OCI-LY3 (cell line): ENCODE data around the gene MGAT5B.

Experiments
- H2AFZ ChIP-seq: fragments of 200-600, 300-600 bp; shearing (Covaris generic); 2 replicates; pipeline ENCODE4 v1.6.0; 2014; ENCODE audit warnings: antibody characterized with exemption, low read depth, low read length
- H3K27ac ChIP-seq: fragments of 200-600, 300-600 bp; sonication (generic); 2 replicates; pipeline ENCODE4 v1.5.1; 2014; ENCODE audit warnings: mild to moderate bottlenecking, low read length, moderate library complexity, mixed read lengths
- H3K27me3 ChIP-seq: fragments of 200-600, 300-600 bp; sonication (generic); 2 replicates; pipeline ENCODE4 v1.6.1; 2014; ENCODE audit warnings: low read depth, low read length, mixed read lengths
- H3K36me3 ChIP-seq: fragments of 200-600, 300-600 bp; sonication (generic); replicated peaks from 2 replicates; pipeline ENCODE3; 2014; ENCODE audit warnings: low read depth, low read length, mixed read lengths
- H3K4me1 ChIP-seq: fragments of 300-600, 200-600 bp; sonication (generic); 2 replicates; pipeline ENCODE4 v1.6.1; 2014; ENCODE audit warnings: low read length, mixed read lengths
- H3K4me2 ChIP-seq: fragments of 200-600, 300-600 bp; sonication (generic); 2 replicates; pipeline ENCODE4 v1.6.1; 2014; ENCODE audit warnings: low read length, mixed read lengths
- H3K4me3 ChIP-seq: fragments of 300-600, 200-600 bp; sonication (generic); 2 replicates; pipeline ENCODE4 v1.5.1; 2014; ENCODE audit warnings: antibody characterized with exemption, mild to moderate bottlenecking, low read length, moderate library complexity
- H3K79me2 ChIP-seq: fragments of 300-600, 200-600 bp; shearing (Covaris generic); 2 replicates; pipeline ENCODE4 v1.6.1; 2014; ENCODE audit warnings: mild to moderate bottlenecking, low read length, mixed read lengths
- H3K9ac ChIP-seq: fragments of 300-600, 200-600 bp; shearing (Covaris generic); 2 replicates; pipeline ENCODE4 v1.6.0; 2014; ENCODE audit warnings: mild to moderate bottlenecking, low read length, moderate library complexity
- H3K9me3 ChIP-seq: fragments of 200-600, 300-600 bp; shearing (Covaris generic); 2 replicates; pipeline ENCODE4 v1.6.1; 2014; ENCODE audit warnings: low read length, mixed read lengths; ENCODE audit not compliant: insufficient read depth
- H4K20me1 ChIP-seq: fragments of 200-600, 300-600 bp; sonication (generic); 2 replicates; pipeline ENCODE4 v1.6.1; 2016; ENCODE audit warnings: low read length, mixed read lengths; ENCODE audit not compliant: insufficient read depth
- CTCF ChIP-seq: fragments of 200-600, 300-600 bp; sonication (generic); IDR thresholded peaks from 2 replicates; pipeline ENCODE4 v1.5.1; 2014; ENCODE audit warnings: antibody characterized with exemption, low read length, low read depth
- EZH2phosphoT487 ChIP-seq: fragments of 200-600 bp; shearing (Covaris generic); IDR thresholded peaks from 2 replicates; pipeline ENCODE4 v1.6.1; 2018; ENCODE audit warnings: antibody characterized with exemption, mixed run types, low read depth

The MGAT5B gene

GRCh38 chr17:76943202-76943601 lies 75.0 kb downstream of the MGAT5B start:
- H3K4me1 ChIP-seq = no peaks in the 10 kb centered on the region
- no peak overlapping the region for H3K4me2 ChIP-seq
- no peaks in the 10 kb centered on the region for H3K79me2 ChIP-seq
- no peaks in the 10 kb centered on the region for H3K9me3 ChIP-seq
- H2AFZ ChIP-seq = no peak overlapping the region
- no peak overlapping the region for H3K9ac ChIP-seq
- no peak overlapping the region for H3K27ac ChIP-seq
- H3K36me3 ChIP-seq = no peaks in the 10 kb centered on the region
- no peak for TF ChIP-seq EZH2phosphoT487
- no peak for TF ChIP-seq CTCF
- no peaks in the 10 kb centered on the region for H3K27me3 ChIP-seq
- H3K4me3 ChIP-seq = no peak overlapping the region
- no peaks in the 10 kb centered on the region for H4K20me1 ChIP-seq

GRCh38 chr17:76943781-76944213 lies 75.6 kb downstream of the MGAT5B start:
- Histone ChIP-seq H3K27ac (no peak overlapping the region), H3K36me3 (no peaks in the 10 kb centered on the region), H3K9ac (no peak overlapping the region), H3K9me3 (no peaks in the 10 kb centered on the region), H3K4me1 (no peaks in the 10 kb centered on the region), H3K4me2 (no peak overlapping the region), H3K27me3 (no peaks in the 10 kb centered on the region), H2AFZ (no peak overlapping the region), H3K79me2 (no peaks in the 10 kb centered on the region), H3K4me3 (no peak overlapping the region), H4K20me1 (no peaks in the 10 kb centered on the region)
- TF ChIP-seq EZH2phosphoT487 = no peak
- no peak for TF ChIP-seq CTCF

- no peaks in the 10 kb centered on the region for H3K27me3 ChIP-seq
- TF ChIP-seq EZH2phosphoT487 (no peak), CTCF (no peak)
Measured at GRCh38 chr17:76944477-76944876, 76.3 kb downstream of the MGAT5B start.

GRCh38 chr17:76946111-76946771 lies 78.0 kb downstream of the MGAT5B start:
- no peak overlapping the region for H3K4me3 ChIP-seq
- no peaks in the 10 kb centered on the region for H4K20me1 ChIP-seq
- H3K9ac ChIP-seq = no peak overlapping the region
- H3K4me1 ChIP-seq = no peaks in the 10 kb centered on the region
- H3K27ac ChIP-seq = no peak overlapping the region
- no peaks in the 10 kb centered on the region for H3K79me2 ChIP-seq
- no peaks in the 10 kb centered on the region for H3K36me3 ChIP-seq
- H2AFZ ChIP-seq = no peak overlapping the region
- no peak overlapping the region for H3K4me2 ChIP-seq
- H3K27me3 ChIP-seq = no peaks in the 10 kb centered on the region
- TF ChIP-seq EZH2phosphoT487 (no peak), CTCF (no peak)
- no peaks in the 10 kb centered on the region for H3K9me3 ChIP-seq

More at GRCh38 chr17:76944477-76944876, 76.3 kb downstream of the MGAT5B start:
- no peaks in the 10 kb centered on the region for H3K9me3 ChIP-seq
- no peak overlapping the region for H3K9ac ChIP-seq
- no peaks in the 10 kb centered on the region for H3K4me1 ChIP-seq
- H3K36me3 ChIP-seq = no peaks in the 10 kb centered on the region
- no peak overlapping the region for H3K4me2 ChIP-seq
- H3K27ac ChIP-seq = no peak overlapping the region
- H3K79me2 ChIP-seq = no peaks in the 10 kb centered on the region
- no peak overlapping the region for H3K4me3 ChIP-seq
- H4K20me1 ChIP-seq = no peaks in the 10 kb centered on the region
- no peak overlapping the region for H2AFZ ChIP-seq
